CD14-positive monocyte (primary cell): Measurements from ENCODE around the gene UTP4. TPM values are rescaled to one million over a fixed set of nuclear protein-coding genes. Genes with fewer than 3 reads are reported as not detected.

Source experiments
- DNase-seq, 3 donors: peaks; one replicate each; pipeline ENCODE4 v3.0.0-alpha.2; 2011 to 2022
- H2AFZ ChIP-seq: 2 replicates; pipeline ENCODE4 v1.6.0; 2012; ENCODE audit warnings: mild to moderate bottlenecking, low read depth, low read length, inconsistent platforms; ENCODE audit not compliant: insufficient read depth, poor library complexity, severe bottlenecking
- H3K27ac ChIP-seq, 2 donors: 1 replicate in 1 of 2; 2 replicates in 1 of 2; pipeline ENCODE4 v1.5.1; 2012 to 2013; ENCODE audit warnings: low read length in 2 of 2, control low read depth in 1 of 2, inconsistent platforms in 1 of 2, low read depth in 1 of 2, mild to moderate bottlenecking in 1 of 2
- H3K27me3 ChIP-seq, 2 donors: one replicate each; pipeline versions ENCODE4 v1.6.0 to v1.6.1; 2011 to 2013; ENCODE audit warnings: low read length in 2 of 2; ENCODE audit not compliant: control insufficient read depth in 2 of 2, insufficient read depth in 2 of 2
- H3K36me3 ChIP-seq, 2 donors: replicated peaks in 1 of 2; 1 replicate in 1 of 2; 2 replicates in 1 of 2; pipeline versions ENCODE4 v1.5.1 to v1.6.1; 2012 to 2013; ENCODE audit warnings: low read length in 2 of 2, control low read depth in 1 of 2, inconsistent platforms in 1 of 2, mild to moderate bottlenecking in 1 of 2; ENCODE audit not compliant: insufficient read depth in 2 of 2, control insufficient read depth in 1 of 2
- H3K4me1 ChIP-seq, 2 donors: 1 replicate in 1 of 2; 2 replicates in 1 of 2; pipeline versions ENCODE4 v1.5.1 to v1.6.1; 2012 to 2013; ENCODE audit warnings: low read length in 2 of 2, control low read depth in 1 of 2, inconsistent platforms in 1 of 2, mild to moderate bottlenecking in 1 of 2, moderate library complexity in 1 of 2; ENCODE audit not compliant: insufficient read depth in 2 of 2, control insufficient read depth in 1 of 2
- H3K4me2 ChIP-seq: replicated peaks from 2 replicates; pipeline ENCODE3; 2012; ENCODE audit warnings: low read length, moderate library complexity, mild to moderate bottlenecking; ENCODE audit not compliant: poor library complexity, severe bottlenecking; ENCODE audit errors: extremely low read depth
- H3K4me3 ChIP-seq, 3 experiments: fragments of 200-600 bp in 1 of 3; sonication (generic) in 1 of 3; replicated peaks in 1 of 3; 1 replicate in 2 of 3; 2 replicates in 1 of 3; pipeline ENCODE4 v1.5.1; 2011 to 2013; ENCODE audit warnings: low read length in 3 of 3, mild to moderate bottlenecking in 3 of 3, control low read depth in 2 of 3, low read depth in 2 of 3, inconsistent platforms in 1 of 3, moderate library complexity in 1 of 3
- H3K79me2 ChIP-seq: 2 replicates; pipeline ENCODE4 v1.6.0; 2012; ENCODE audit warnings: mild to moderate bottlenecking, control low read depth, inconsistent platforms, low read length, moderate library complexity; ENCODE audit not compliant: insufficient read depth
- H3K9ac ChIP-seq: 2 replicates; pipeline ENCODE4 v1.6.0; 2017; ENCODE audit warnings: low read length, mild to moderate bottlenecking; ENCODE audit not compliant: insufficient read depth, poor library complexity, severe bottlenecking
- H3K9me3 ChIP-seq, 2 donors: replicated peaks in 1 of 2; 1 replicate in 1 of 2; 2 replicates in 1 of 2; pipeline versions ENCODE4 v1.5.1 to v1.6.1; 2012 to 2013; ENCODE audit warnings: low read length in 2 of 2, control low read depth in 1 of 2; ENCODE audit not compliant: control insufficient read depth in 1 of 2, insufficient read depth in 1 of 2
- H4K20me1 ChIP-seq: 2 replicates; pipeline ENCODE4 v1.6.0; 2012; ENCODE audit warnings: mild to moderate bottlenecking, low read length, control low read depth, moderate library complexity; ENCODE audit not compliant: insufficient read depth
- H3K27ac Mint-ChIP-seq, 7 donors: one replicate each; pipeline ENCODE4 v1.8.0; 2020; ENCODE audit warnings: mild to moderate bottlenecking in 7 of 7, mixed read lengths in 7 of 7, moderate library complexity in 6 of 7, inconsistent platforms in 2 of 7
- H3K27me3 Mint-ChIP-seq, 3 donors: one replicate each; pipeline ENCODE4 v1.8.0; 2021 to 2022; ENCODE audit warnings: low read depth in 3 of 3, mild to moderate bottlenecking in 3 of 3, mixed read lengths in 3 of 3, moderate library complexity in 3 of 3, inconsistent platforms in 1 of 3
- H3K36me3 Mint-ChIP-seq, 2 donors: one replicate each; pipeline ENCODE4 v1.8.0; 2020; ENCODE audit warnings: mixed read lengths in 2 of 2, inconsistent platforms in 1 of 2, mild to moderate bottlenecking in 1 of 2
- H3K4me1 Mint-ChIP-seq: one replicate; pipeline ENCODE4 v1.8.0; 2020; ENCODE audit warnings: mild to moderate bottlenecking, mixed read lengths
- H3K4me3 Mint-ChIP-seq, 2 donors: one replicate each; pipeline ENCODE4 v1.8.0; 2020; ENCODE audit warnings: mild to moderate bottlenecking in 2 of 2, mixed read lengths in 2 of 2, moderate library complexity in 1 of 2
- H3K9me3 Mint-ChIP-seq, 7 donors: one replicate each; pipeline ENCODE4 v1.8.0; 2020 to 2022; ENCODE audit warnings: mixed read lengths in 7 of 7, mild to moderate bottlenecking in 6 of 7, moderate library complexity in 6 of 7, inconsistent platforms in 2 of 7
- CTCF ChIP-seq: fragments of 200-600 bp; IDR thresholded peaks from one replicate; pipeline ENCODE4 v1.8.0; 2022; ENCODE audit warnings: antibody characterized with exemption, mild to moderate bottlenecking
- WGBS: methylation state at CpG from one replicate; pipeline ENCODE4 v1.1.5; 2013; ENCODE audit warnings: missing lambda C conversion rate; ENCODE audit not compliant: insufficient coverage; 5-methylcytosine and 5-hydroxymethylcytosine counted together
- intact Hi-C, 2 donors: fragments of 100-400 bp; cut with micrococcal nuclease; formaldehyde crosslinking; loops; one replicate each; pipeline versions ENCODE4 v1.15.0 to v1.15.1; 2023
- polyA plus RNA-seq, 3 donors: library from polyadenylated mRNA; depleted of rRNA in 1 of 3; unstranded in 2 of 3; stranded (reverse) in 1 of 3; fragments of 300-500 nt in 2 of 3; fragments of >200 nt in 1 of 3; fragmentation: Illumina TruSeq in 2 of 3; gene quantifications; 1 replicate in 2 of 3; 2 replicates in 1 of 3; pipeline ENCODE4 v1.2.3, GENCODE V29; 2012 to 2021

UTP4 gene
- polyA plus RNA-seq, 3 donors, result 15.3 to 27.8 (median 19.6) TPM

- H3K27ac Mint-ChIP-seq, result no peak overlapping the region
- intact Hi-C loops, result no loop called here
- no peak overlapping the region for H3K4me2 ChIP-seq
- H2AFZ ChIP-seq, result no peak overlapping the region
- no peaks in the 10 kb centered on the region for H4K20me1 ChIP-seq
- H3K4me1 Mint-ChIP-seq, result peaks cover 33% of the 10 kb centered on the region
- H3K9me3 Mint-ChIP-seq, result peaks cover 0 to 10% (median 0%) of the 10 kb centered on the region in 7 donors
- no peaks in the 10 kb centered on the region for H3K79me2 ChIP-seq
- TF ChIP-seq CTCF, result no peak
- peaks cover 24 to 37% of the 10 kb centered on the region in 2 donors for H3K4me1 ChIP-seq
- peaks cover 9 to 11% (median 10%) of the 10 kb centered on the region in 3 donors for H3K27me3 Mint-ChIP-seq
- H3K4me3 Mint-ChIP-seq, result no peak overlapping the region
- H3K27ac ChIP-seq, result no peak overlapping the region
- 100% methylated on average over 1 of the region's 4 CpGs for WGBS
- H3K9me3 ChIP-seq, result no peaks in the 10 kb centered on the region
- peaks cover 36 to 57% of the 10 kb centered on the region in 2 donors for H3K36me3 ChIP-seq
- H3K9ac ChIP-seq, result no peak overlapping the region
- no peak overlapping the region for H3K4me3 ChIP-seq
- H3K36me3 Mint-ChIP-seq, result peaks cover 54 to 58% of the 10 kb centered on the region in 2 donors
- H3K27me3 ChIP-seq, result no peaks in the 10 kb centered on the region
- DNase-seq, result no peak
Measured at GRCh38 chr16:69169051-69169450, 36.6 kb downstream of the UTP4 start.

DNA sequence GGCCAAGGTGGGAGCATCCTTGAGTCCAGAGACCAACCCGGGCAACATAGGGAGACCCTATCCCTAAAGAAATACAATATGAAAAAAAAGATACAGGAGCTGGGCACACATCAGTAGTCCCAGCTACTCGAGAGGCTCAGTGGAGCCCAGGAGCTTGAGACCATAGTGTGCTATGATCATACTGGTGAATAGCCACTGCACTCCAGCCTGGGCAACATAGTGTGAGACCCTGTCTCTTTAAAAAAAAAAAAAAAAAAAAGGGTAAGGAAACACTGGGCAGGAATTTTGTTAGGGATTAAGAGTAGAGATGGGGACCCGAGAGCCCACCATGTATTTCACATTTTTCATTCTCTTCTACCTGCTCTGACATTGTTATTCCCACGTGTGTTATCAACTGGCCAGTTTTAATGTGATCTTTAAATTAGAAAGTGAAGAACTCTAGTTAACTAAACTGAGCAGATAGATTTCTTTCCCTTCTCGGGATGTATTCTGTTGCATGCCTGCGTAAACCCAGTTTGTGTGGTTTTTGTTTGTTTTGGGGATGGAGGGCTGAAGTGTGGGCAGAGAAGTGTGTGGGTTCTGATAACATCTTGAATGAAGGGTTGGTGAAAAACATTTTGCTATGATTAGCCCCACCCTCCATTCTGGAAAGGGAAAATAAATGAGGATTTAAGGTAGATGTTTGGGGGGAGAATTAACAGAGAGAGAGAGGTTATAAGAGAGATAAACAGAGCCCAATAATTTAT is 37.3 kb downstream of the UTP4 start:
- peak overlapping the region in 1 of 2 donors; percentile 18 for H3K4me3 Mint-ChIP-seq
- H3K4me1 Mint-ChIP-seq, result peaks cover 35% of the 10 kb centered on the region
- intact Hi-C loops, result no loop called here

More for the DNA sequence above, 37.3 kb downstream of the UTP4 start:
- Mint-ChIP-seq H3K27ac (no peak overlapping the region), H3K36me3 (peaks cover 49 to 54% of the 10 kb centered on the region in 2 donors), H3K9me3 (peaks cover 0 to 10% (median 0%) of the 10 kb centered on the region in 7 donors), H3K27me3 (peaks cover 9 to 11% (median 10%) of the 10 kb centered on the region in 3 donors)
- Histone ChIP-seq H3K27ac (no peak overlapping the region), H2AFZ (no peak overlapping the region), H3K36me3 (peaks cover 32 to 52% of the 10 kb centered on the region in 2 donors), H3K4me2 (no peak overlapping the region), H3K4me3 (no peak overlapping the region), H3K79me2 (no peaks in the 10 kb centered on the region), H3K9ac (no peak overlapping the region), H4K20me1 (no peaks in the 10 kb centered on the region), H3K9me3 (no peaks in the 10 kb centered on the region), H3K27me3 (no peaks in the 10 kb centered on the region), H3K4me1 (peaks cover 25 to 43% of the 10 kb centered on the region in 2 donors)
- TF ChIP-seq CTCF, result no peak
- 71% methylated on average over 3 of the region's 6 CpGs for WGBS
- no peak for DNase-seq
